HG02885 (cell line): ENCODE results near the gene ANKRD28.
A peak's percentile ranks its signal among the peaks of the same experiment; 100 is the strongest.

Experiments
- ATAC-seq: cut with Tn5 transposase; IDR thresholded peaks from one replicate; pipeline ENCODE4 v1.9.1; 2021; ENCODE audit warnings: mild to moderate bottlenecking; ENCODE audit not compliant: unreplicated experiment, poor library complexity

Gene ANKRD28

DNA sequence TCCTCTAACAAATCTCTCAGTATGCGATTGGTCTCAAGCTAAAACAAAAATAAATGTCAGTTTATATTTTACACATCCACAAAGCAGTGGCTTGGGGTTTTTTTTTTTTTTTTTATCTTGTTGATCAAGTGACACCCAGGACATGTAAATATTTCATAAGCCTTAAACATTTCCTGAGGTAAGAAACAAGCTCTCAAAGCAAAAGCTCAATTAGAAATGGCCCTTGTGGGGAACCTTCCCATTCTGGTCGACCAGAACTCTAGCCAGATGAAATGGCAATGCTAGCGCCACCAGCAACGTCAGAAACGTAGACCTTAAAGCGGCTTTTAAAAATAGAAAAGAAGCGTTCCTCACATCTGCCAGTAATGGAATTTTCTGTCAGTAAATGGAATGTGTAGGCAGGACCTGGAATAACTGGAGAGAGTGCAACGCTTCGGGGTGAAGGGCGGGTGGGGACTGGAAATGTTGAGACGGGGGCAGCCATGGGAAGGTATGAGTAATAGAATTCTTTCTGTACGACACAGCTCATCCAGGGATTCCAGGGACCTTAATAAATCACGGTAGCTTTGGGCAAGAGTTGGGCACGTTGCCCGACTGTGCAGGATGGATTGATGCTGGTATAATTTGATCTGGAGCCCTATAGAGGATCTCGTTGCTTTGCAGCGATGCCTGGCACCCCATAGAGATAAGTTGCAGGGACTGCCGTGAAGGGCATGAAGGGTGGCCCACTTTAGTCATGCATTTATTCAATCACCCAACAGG, 151.9 kb downstream of the ANKRD28 start:
- ATAC-seq, result no peak

- ATAC-seq, result no peak
Observed at GRCh38 chr3:15645246-15645645, 152.5 kb downstream of the ANKRD28 start.

GRCh38 chr3:15638891-15639262, 158.9 kb downstream of the ANKRD28 start:
- ATAC-seq, result no peak

DNA sequence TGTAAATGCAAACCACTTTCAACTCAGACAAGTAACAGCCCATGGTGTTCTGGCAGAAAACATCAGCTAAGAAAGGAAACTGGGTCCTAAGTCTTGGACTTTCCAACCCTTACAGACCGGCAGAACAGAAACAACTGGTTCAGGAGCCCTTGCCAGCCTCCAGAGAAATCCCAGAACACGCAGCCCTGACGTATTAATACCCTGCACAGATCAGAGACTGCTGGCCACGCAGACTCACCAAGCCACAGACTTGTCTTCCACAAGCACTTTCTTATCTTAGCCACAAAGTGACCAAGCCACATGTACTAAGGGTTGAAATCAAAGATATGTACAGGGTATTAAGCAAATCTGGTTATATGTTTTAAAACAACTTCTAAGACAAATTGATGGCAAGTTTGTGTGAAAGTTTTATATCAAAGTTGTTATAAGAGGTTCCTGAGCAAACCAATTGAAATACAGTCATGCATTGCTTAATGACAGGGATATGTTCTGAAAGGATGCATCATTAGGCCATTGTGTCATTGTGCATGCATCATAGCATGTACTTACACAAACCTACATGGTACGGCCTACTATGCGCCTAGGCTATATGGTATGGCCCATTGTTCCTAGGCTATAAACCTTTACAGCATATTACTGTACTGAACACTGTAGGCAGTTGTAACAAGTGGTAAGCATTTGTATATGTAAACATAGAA, 159.4 kb downstream of the ANKRD28 start:
- no peak for ATAC-seq

DNA sequence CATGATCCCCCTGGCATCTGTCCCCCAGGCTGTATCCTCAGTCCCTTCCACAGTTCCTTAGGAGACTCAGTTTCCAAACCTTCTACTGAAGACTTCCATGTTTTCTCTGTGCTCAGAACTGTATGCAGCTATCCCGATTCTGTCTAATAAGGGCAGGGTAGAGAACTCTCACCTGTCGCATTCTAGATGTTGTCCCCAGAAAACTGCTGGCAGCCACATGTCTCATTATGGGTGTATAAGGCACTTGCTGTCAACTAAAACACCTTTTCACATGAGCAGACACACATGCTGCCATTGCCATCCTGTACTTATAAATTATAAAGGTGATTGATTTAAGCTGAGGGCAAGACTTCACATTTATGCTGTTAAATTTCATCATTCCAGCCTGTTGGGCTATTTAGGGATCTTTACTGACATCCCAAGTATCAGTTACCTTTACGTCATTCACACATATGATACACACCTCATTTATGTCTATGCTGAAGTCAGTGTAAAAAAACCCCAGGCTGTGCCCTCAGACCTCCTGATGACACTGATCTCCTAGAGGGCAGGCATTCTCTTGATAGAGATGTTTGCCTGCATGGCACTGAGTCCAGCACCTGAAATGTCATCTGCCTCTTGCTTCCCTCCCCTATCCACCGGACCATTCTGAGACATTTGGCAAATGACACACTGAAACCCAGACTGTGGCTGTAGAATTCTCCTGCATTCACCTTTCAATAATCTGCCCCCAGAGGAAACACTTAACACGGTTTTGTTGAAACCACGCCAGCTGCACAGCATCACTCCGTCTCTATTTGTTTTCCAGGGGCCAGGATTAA, 160.4 kb downstream of the ANKRD28 start:
- no peak for ATAC-seq

DNA sequence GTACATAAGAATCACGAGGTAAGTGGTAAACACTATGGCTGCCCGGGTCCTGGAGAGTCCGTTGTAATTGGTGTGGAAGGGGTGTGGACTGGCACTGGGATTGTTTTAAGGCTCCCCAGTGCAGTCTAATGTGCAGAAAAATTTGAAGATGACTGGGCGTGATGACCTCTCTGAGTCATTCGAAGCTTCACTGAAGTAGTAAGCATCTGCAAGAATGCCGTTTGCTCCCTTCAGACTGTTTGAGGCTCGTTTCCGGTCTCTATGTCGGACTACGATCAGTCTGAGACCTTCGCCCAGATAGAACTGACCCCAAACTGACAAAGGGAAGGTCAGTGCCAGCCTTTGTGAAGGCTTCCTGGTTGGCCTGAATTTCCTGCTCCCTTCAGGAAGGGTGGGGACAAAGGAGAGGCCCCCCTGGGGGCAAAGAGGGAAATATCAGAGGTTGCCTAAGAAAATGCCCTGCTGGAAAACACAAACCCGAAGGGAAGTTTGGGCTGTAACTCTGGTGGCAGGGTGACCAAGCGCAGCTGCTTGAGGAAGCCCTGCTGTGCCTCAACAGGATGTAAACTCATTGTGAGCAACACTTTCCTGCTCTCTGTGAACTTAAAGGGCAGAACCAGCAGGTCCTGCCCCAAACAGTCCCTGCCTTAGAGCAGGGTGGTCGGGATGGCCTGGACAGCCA, 161.6 kb downstream of the ANKRD28 start:
- no peak for ATAC-seq

- no peak for ATAC-seq
Observed at GRCh38 chr3:15635121-15635661, 162.6 kb downstream of the ANKRD28 start.

GRCh38 chr3:15634671-15635070, 163.1 kb downstream of the ANKRD28 start:
- no peak for ATAC-seq

GRCh38 chr3:15633766-15634598, 163.8 kb downstream of the ANKRD28 start:
- no peak for ATAC-seq

GRCh38 chr3:15633159-15633558, 164.6 kb downstream of the ANKRD28 start:
- no peak for ATAC-seq

GRCh38 chr3:15632212-15632580, 165.6 kb downstream of the ANKRD28 start:
- no peak for ATAC-seq

- ATAC-seq, result no peak
Observed at GRCh38 chr3:15631426-15632211, 166.2 kb downstream of the ANKRD28 start.

GRCh38 chr3:15630646-15631350, 167.0 kb downstream of the ANKRD28 start:
- peak; percentile 61 for ATAC-seq

DNA sequence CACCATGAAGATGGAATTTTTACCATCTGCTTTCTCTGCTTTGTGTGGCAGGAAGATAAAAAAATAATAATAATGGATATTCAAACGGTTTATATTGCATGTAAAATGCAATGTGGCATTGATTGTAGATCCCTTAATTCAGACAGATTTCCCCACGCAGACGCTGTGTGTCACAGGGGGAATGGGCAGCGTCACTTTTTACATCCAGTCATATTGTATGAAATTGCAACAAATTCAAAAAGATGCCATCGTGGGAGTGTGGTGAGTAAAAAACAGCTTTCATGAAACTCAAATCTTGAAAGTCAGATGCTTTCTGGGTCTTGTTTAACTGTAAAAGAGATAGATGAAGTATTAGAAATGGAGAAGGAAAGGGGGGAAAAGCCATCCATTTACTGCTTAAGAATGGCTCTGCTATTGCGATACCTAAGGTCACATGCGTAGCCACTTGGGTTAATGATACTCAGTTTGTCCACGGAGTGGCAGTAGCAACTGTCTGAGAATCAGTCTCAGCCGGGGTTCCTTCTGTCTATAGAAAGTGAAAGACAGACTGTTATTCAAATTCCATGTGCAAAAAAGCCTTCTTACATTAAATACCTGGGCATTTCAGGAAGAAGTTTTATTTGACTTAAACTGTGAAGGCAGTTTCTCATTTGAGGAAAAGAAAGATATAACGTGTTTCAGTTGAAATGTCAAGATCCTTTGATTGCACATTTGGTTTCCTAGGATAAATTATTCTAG, 167.8 kb downstream of the ANKRD28 start:
- peak; percentile 98 for ATAC-seq

DNA sequence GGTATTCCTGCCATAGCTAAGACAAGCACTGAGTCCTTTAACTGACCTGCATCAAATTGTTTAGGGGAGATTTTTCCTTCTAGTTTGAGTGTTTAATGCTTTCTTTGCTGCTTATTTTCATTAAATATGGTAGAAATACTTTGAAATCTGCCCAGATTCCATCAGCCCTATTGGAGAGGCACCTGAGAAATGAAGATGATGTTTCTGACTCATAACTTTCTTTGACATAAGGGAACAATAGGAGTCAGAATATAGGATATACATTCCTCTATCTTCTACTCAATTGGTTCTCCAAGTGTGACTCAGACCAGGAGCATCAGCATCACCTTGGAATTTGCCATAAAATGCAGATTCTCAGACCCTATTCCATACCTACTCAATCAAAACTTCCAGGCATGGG, 168.8 kb downstream of the ANKRD28 start:
- ATAC-seq, result no peak

GRCh38 chr3:15623535-15624440, 174.0 kb downstream of the ANKRD28 start:
- ATAC-seq, result no peak
